K562 (cell line): ENCODE data around the gene LRP2. TPM values are rescaled to one million over a fixed set of nuclear protein-coding genes. Genes with fewer than 3 reads are reported as not detected.
A peak's percentile ranks its signal among the peaks of the same experiment; 100 is the strongest.

Experiments
- ATAC-seq: fragments of 200-7000 bp; cut with Tn5 transposase; 3 replicates; pipeline ENCODE4 v1.9.1; 2020; ENCODE audit warnings: moderate library complexity
- BruUV-seq: library from RNA; stranded (reverse); fragments of 400-500 nt; replicated peaks from 2 replicates; lab custom pipeline; 2021; lab: Mats Ljungman, UMichigan
- CTCF ChIA-PET: fragments of 300-600 bp; formaldehyde crosslinking; extraction: SDS; loops from one replicate; lab custom pipeline; 2021; ENCODE audit warnings: low intra/inter-chr PET ratio; lab: Yijun Ruan, JAX
- POLR2A ChIA-PET: fragments of 300-600, 350-650 bp; sonication (Branson Sonifier 250); formaldehyde crosslinking; extraction: SDS; loops from one replicate; lab custom pipeline; 2021; ENCODE audit warnings: antibody characterized with exemption, inconsistent platforms; lab: Yijun Ruan, JAX
- DNase-seq, 4 experiments: peaks; one replicate each; pipeline versions ENCODE4 v3.0.0 to v3.0.0-alpha.2; 2011 to 2018; ENCODE audit warnings: low spot score in 3 of 4, mixed read lengths in 3 of 4; ENCODE audit errors: extremely low read depth in 1 of 4
- FAIRE-seq: peaks from 2 replicates; lab custom pipeline; 2011; peaks lifted over from hg19 to GRCh38; lab: Jason Lieb, UNC
- H2AFZ ChIP-seq: 2 replicates; pipeline ENCODE4 v1.6.0; 2011; ENCODE audit warnings: low read depth, low read length, control low read depth, inconsistent platforms
- H3K27ac ChIP-seq: fragments of 200-600 bp; 3 replicates; pipeline ENCODE4 v1.8.0; 2011; ENCODE audit warnings: low read depth, mild to moderate bottlenecking, control low read depth, inconsistent platforms, low read length, moderate library complexity, mixed read lengths; ENCODE audit errors: extremely low read depth
- H3K27me3 ChIP-seq, 2 experiments: fragments of 300-600 bp in 1 of 2; 2 replicates in 1 of 2; 3 replicates in 1 of 2; pipeline versions ENCODE4 v1.6.0 to v1.8.0; 2011; ENCODE audit warnings: inconsistent platforms in 2 of 2, low read length in 2 of 2, mild to moderate bottlenecking in 1 of 2, mixed read lengths in 1 of 2, moderate library complexity in 1 of 2; ENCODE audit not compliant: control insufficient read depth in 2 of 2, insufficient read depth in 2 of 2
- H3K36me3 ChIP-seq: fragments of 300-600 bp; 3 replicates; pipeline ENCODE4 v1.8.0; 2011; ENCODE audit warnings: mild to moderate bottlenecking, low read length, inconsistent platforms; ENCODE audit not compliant: control insufficient read depth, insufficient read depth
- H3K4me1 ChIP-seq, 2 experiments: fragments of 200-600 bp in 1 of 2; replicated peaks in 1 of 2; 2 replicates in 1 of 2; 3 replicates in 1 of 2; pipeline versions ENCODE4 v1.5.1 to v1.8.0; 2011; ENCODE audit warnings: inconsistent platforms in 2 of 2, low read length in 2 of 2, mild to moderate bottlenecking in 1 of 2, mixed read lengths in 1 of 2, moderate library complexity in 1 of 2; ENCODE audit not compliant: control insufficient read depth in 2 of 2, insufficient read depth in 2 of 2
- H3K4me2 ChIP-seq: 2 replicates; pipeline ENCODE4 v1.6.1; 2011; ENCODE audit warnings: low read length, control low read depth, inconsistent platforms, mixed read lengths; ENCODE audit not compliant: insufficient read depth
- H3K4me3 ChIP-seq: fragments of 200-600 bp; sonication (generic), shearing (Covaris generic); 2 replicates; pipeline ENCODE4 v1.5.1; 2016; ENCODE audit warnings: control low read depth, inconsistent platforms
- H3K79me2 ChIP-seq: fragments of 200-600 bp; 3 replicates; pipeline ENCODE4 v1.8.0; 2011; ENCODE audit warnings: low read length, inconsistent platforms; ENCODE audit not compliant: control insufficient read depth, insufficient read depth
- H3K9ac ChIP-seq, 2 experiments: 2 replicates each; pipeline versions ENCODE4 v1.6.0 to v1.6.1; 2011; ENCODE audit warnings: low read depth in 2 of 2, low read length in 2 of 2, control low read depth in 1 of 2, inconsistent platforms in 1 of 2, mild to moderate bottlenecking in 1 of 2, mixed read lengths in 1 of 2; ENCODE audit not compliant: insufficient read depth in 1 of 2
- H3K9me1 ChIP-seq: one replicate; pipeline ENCODE4 v1.6.0; 2011; ENCODE audit warnings: inconsistent platforms, mild to moderate bottlenecking, low read length, moderate library complexity; ENCODE audit not compliant: control insufficient read depth, insufficient read depth
- H3K9me3 ChIP-seq: replicated peaks from 2 replicates; pipeline ENCODE4 v1.5.1; 2011; ENCODE audit warnings: low read depth, low read length, inconsistent platforms; ENCODE audit not compliant: control insufficient read depth, insufficient read depth
- H4K20me1 ChIP-seq: replicated peaks from 2 replicates; pipeline ENCODE4 v1.6.1; 2011; ENCODE audit warnings: low read length, inconsistent platforms, mixed read lengths; ENCODE audit not compliant: control insufficient read depth, insufficient read depth
- NFE2 ChIP-seq: IDR thresholded peaks from 2 replicates; pipeline ENCODE4 v1.6.1; 2014; ENCODE audit warnings: antibody characterized with exemption, low read depth
- ZNF592 ChIP-seq: fragments of 450-650 bp; IDR thresholded peaks from 2 replicates; pipeline ENCODE4 v1.6.1; 2017; ENCODE audit warnings: antibody characterized with exemption, mild to moderate bottlenecking
- WGBS: fragments of 100-300 bp; shearing (Covaris generic); methylation state at CpG from one replicate; pipeline ENCODE4 v1.1.6; 2016; ENCODE audit warnings: low coverage, mixed read lengths; ENCODE audit not compliant: insufficient coverage; ENCODE audit errors: missing lambda C conversion rate; 5-methylcytosine and 5-hydroxymethylcytosine counted together
- in situ Hi-C: fragments of 300-500 bp; cut with MboI; formaldehyde crosslinking; loops from 4 replicates; pipeline ENCODE4 v1.15.0; 2018; ENCODE audit warnings: inconsistent platforms, mixed read lengths
- intact Hi-C: fragments of 100-400 bp; cut with micrococcal nuclease; formaldehyde crosslinking; loops from 2 replicates; pipeline ENCODE4 v1.14.2; 2022
- polyA plus RNA-seq, 8 experiments: library from polyadenylated mRNA; depleted of rRNA in 4 of 8; stranded (reverse) in 5 of 8; unstranded in 3 of 8; fragments of >200 nt; fragmentation: Nextera tagmentation in 2 of 8; fragmentation: Illumina TruSeq in 1 of 8; extraction: Ambion mirVana in 2 of 8; extraction: Trizol in 1 of 8; gene quantifications; 2 replicates each; pipeline versions ENCODE4 v1.2.1 to v1.2.3, GENCODE V29; 2011 to 2014; ENCODE audit warnings: inconsistent platforms in 1 of 8, missing spikeins in 1 of 8
- total RNA-seq, 7 experiments: library from RNA; depleted of rRNA in 6 of 7; stranded (reverse); fragments of >200 nt in 6 of 7; fragmentation: Illumina TruSeq in 2 of 7; extraction: Trizol in 2 of 7; gene quantifications; 2 replicates each; pipeline versions ENCODE4 v1.2.1 to v1.2.3, GENCODE V29; 2011 to 2021; ENCODE audit warnings: low replicate concordance in 1 of 7

The LRP2 gene
- total and polyA plus RNA-seq, 9 of the 15 experiments (the other 6 are each of a cell fraction or from before 2014, with no cell fraction given): 0.04 to 0.18 (median 0.11) TPM; not detected in 1

GRCh38 chr2:169112841-169113240 is 249.5 kb downstream of the LRP2 start:
- POLR2A ChIA-PET: interaction anchor here (0.7 kb wide), 1 partner anchor 37 kb away, joined by 3 read pairs; no protein-coding TSS in a partner anchor
- FAIRE-seq (no peak), ATAC-seq (no peak), DNase-seq (no peak)
- no peak overlapping the region for H3K27ac ChIP-seq
- H3K9me1 ChIP-seq: no peaks in the 10 kb centered on the region
- CTCF ChIA-PET: no interaction called here
- no peaks in the 10 kb centered on the region for H3K27me3 ChIP-seq
- H3K36me3 ChIP-seq: no peaks in the 10 kb centered on the region
- WGBS: 44% methylated on average over 6 of the region's 6 CpGs
- H3K4me1 ChIP-seq: peaks cover 0 to 16% of the 10 kb centered on the region in 2 experiments; a peak in 3 of 5 replicates
- no peak overlapping the region for H3K4me2 ChIP-seq
- H3K79me2 ChIP-seq: no peaks in the 10 kb centered on the region
- no peak overlapping the region for H3K4me3 ChIP-seq
- intact Hi-C loops: loop anchor here (10.0 kb wide), 1 partner anchor 412 kb away; no protein-coding TSS in a partner anchor
- H3K9me3 ChIP-seq: no peaks in the 10 kb centered on the region
- no peak overlapping the region for H3K9ac ChIP-seq
- BruUV-seq: no TSS peak
- TF ChIP-seq ZNF592: no peak
- TF ChIP-seq NFE2: peak; percentile 57
- TF ChIP-seq, all 486 proteins: peak for 1
- H2AFZ ChIP-seq: no peak overlapping the region
- H4K20me1 ChIP-seq: no peaks in the 10 kb centered on the region
- in situ Hi-C loops: loop anchor here (5.0 kb wide), 1 partner anchor 109 kb away; no protein-coding TSS in a partner anchor
